Smooth muscle cell (in vitro differentiated cells): Measurements from ENCODE around the gene CRHR2. TPM values are rescaled to one million over a fixed set of nuclear protein-coding genes. Genes with fewer than 3 reads are reported as not detected.

Experiments used
- DNase-seq: peaks from one replicate; lab custom pipeline; 2025; ENCODE audit not compliant: unreplicated experiment; lab: John Stamatoyannopoulos, UW
- H2AFZ ChIP-seq: fragments of 200-600 bp; sonication (generic); 2 replicates; pipeline ENCODE4 v1.6.0; 2016; ENCODE audit warnings: antibody characterized with exemption, low read depth, mild to moderate bottlenecking
- H3F3A ChIP-seq: fragments of 200-600 bp; sonication (generic); 2 replicates; pipeline ENCODE4 v1.6.0; 2017; ENCODE audit warnings: antibody characterized with exemption, low read depth
- H3K27ac ChIP-seq: fragments of 200-600 bp; sonication (generic); 2 replicates; pipeline ENCODE4 v1.5.1; 2016; ENCODE audit warnings: low read depth, mild to moderate bottlenecking
- H3K27me3 ChIP-seq: fragments of 200-600 bp; sonication (generic); 2 replicates; pipeline ENCODE4 v1.6.1; 2016; ENCODE audit warnings: low read depth, mild to moderate bottlenecking
- H3K36me3 ChIP-seq: fragments of 200-600 bp; sonication (generic); 2 replicates; pipeline ENCODE4 v1.5.1; 2016; ENCODE audit warnings: low read depth
- H3K4me1 ChIP-seq: fragments of 200-600 bp; sonication (generic); 2 replicates; pipeline ENCODE4 v1.5.1; 2016; ENCODE audit warnings: low read depth
- H3K4me2 ChIP-seq: fragments of 200-600 bp; sonication (generic); 2 replicates; pipeline ENCODE4 v1.6.0; 2016; ENCODE audit warnings: mild to moderate bottlenecking
- H3K4me3 ChIP-seq: fragments of 200-600 bp; sonication (generic); 2 replicates; pipeline ENCODE4 v1.5.1; 2016; ENCODE audit warnings: mild to moderate bottlenecking
- H3K79me2 ChIP-seq: fragments of 200-600 bp; sonication (generic); 2 replicates; pipeline ENCODE4 v1.6.0; 2016; ENCODE audit warnings: low read depth, mild to moderate bottlenecking
- H3K9ac ChIP-seq: fragments of 200-600 bp; sonication (generic); 2 replicates; pipeline ENCODE4 v1.6.0; 2016; ENCODE audit warnings: low read depth
- H3K9me3 ChIP-seq: fragments of 200-600 bp; sonication (generic); replicated peaks from 2 replicates; pipeline ENCODE4 v1.5.1; 2016; ENCODE audit warnings: low read depth
- H4K20me1 ChIP-seq: fragments of 200-600 bp; sonication (generic); 2 replicates; pipeline ENCODE4 v1.6.0; 2016; ENCODE audit warnings: low read depth
- WGBS: methylation state at CpG from one replicate; pipeline ENCODE4 v1.1.7; 2016; ENCODE audit warnings: low lambda C conversion rate; 5-methylcytosine and 5-hydroxymethylcytosine counted together
- polyA plus RNA-seq: library from polyadenylated mRNA; unstranded; fragments of >200 nt; fragmentation: Nextera tagmentation; extraction: Ambion mirVana; gene quantifications from 2 replicates; pipeline ENCODE4 v1.2.1, GENCODE V29; 2016
- total RNA-seq: library from RNA; depleted of rRNA; stranded (reverse); fragments of >200 nt; gene quantifications from 2 replicates; pipeline ENCODE4 v1.2.3, GENCODE V29; 2014
- TF ChIP-seq, protein P1 (sequence below): fragments of 200-600 bp; sonication (generic); IDR thresholded peaks from 2 replicates; pipeline ENCODE4 v1.5.1; 2017; ENCODE audit warnings: borderline replicate concordance, mild to moderate bottlenecking, antibody characterized with exemption; ENCODE audit not compliant: insufficient read depth, poor library complexity, severe bottlenecking

The CRHR2 gene
- total and polyA plus RNA-seq, 2 experiments from 2014 or later = 0.16 TPM; not detected in 1

DNA sequence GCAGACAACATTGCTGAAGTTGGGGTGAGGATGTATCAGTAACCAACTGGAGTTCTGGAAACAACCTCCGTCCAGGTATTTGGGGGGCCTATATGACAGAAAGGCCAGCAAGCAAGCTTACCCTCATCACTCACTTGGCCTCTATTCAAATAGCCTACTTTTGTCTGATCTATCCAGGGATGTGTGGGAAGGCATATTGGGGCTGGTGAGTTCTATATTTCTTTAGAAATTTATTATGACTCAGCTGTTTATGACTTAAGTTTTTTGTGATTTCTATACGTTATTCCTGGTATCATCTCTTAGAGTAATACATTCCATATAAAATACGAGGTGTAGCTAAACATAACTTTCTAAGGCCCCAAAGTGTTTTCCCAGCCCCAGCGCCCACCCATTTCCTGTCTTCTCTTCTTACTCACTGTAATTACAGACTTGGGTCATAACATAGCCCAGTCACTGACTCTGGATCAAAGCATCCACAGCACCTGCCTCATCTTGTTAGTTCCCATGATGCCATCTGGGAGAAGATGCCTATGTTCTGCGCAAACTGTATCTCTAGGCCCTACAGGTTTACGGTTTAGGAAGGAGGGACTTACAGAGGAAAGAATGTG lies 69.5 kb downstream of the CRHR2 start:
- Histone ChIP-seq H3K4me3 (no peak overlapping the region), H4K20me1 (peaks cover 98% of the 10 kb centered on the region), H3K4me2 (no peak overlapping the region), H3K9ac (no peak overlapping the region), H3K79me2 (peaks cover 95% of the 10 kb centered on the region), H3K27ac (peak overlapping the region; percentile 67), H2AFZ (no peak overlapping the region), H3K4me1 (no peaks in the 10 kb centered on the region), H3K36me3 (peaks cover 50% of the 10 kb centered on the region), H3K27me3 (no peaks in the 10 kb centered on the region), H3F3A (peaks cover 34% of the 10 kb centered on the region), H3K9me3 (no peaks in the 10 kb centered on the region)
- TF ChIP-seq, protein P1, sequence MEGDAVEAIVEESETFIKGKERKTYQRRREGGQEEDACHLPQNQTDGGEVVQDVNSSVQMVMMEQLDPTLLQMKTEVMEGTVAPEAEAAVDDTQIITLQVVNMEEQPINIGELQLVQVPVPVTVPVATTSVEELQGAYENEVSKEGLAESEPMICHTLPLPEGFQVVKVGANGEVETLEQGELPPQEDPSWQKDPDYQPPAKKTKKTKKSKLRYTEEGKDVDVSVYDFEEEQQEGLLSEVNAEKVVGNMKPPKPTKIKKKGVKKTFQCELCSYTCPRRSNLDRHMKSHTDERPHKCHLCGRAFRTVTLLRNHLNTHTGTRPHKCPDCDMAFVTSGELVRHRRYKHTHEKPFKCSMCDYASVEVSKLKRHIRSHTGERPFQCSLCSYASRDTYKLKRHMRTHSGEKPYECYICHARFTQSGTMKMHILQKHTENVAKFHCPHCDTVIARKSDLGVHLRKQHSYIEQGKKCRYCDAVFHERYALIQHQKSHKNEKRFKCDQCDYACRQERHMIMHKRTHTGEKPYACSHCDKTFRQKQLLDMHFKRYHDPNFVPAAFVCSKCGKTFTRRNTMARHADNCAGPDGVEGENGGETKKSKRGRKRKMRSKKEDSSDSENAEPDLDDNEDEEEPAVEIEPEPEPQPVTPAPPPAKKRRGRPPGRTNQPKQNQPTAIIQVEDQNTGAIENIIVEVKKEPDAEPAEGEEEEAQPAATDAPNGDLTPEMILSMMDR = no peak
- no peak for DNase-seq
- WGBS = 84% methylated on average over 6 of the region's 6 CpGs

DNA sequence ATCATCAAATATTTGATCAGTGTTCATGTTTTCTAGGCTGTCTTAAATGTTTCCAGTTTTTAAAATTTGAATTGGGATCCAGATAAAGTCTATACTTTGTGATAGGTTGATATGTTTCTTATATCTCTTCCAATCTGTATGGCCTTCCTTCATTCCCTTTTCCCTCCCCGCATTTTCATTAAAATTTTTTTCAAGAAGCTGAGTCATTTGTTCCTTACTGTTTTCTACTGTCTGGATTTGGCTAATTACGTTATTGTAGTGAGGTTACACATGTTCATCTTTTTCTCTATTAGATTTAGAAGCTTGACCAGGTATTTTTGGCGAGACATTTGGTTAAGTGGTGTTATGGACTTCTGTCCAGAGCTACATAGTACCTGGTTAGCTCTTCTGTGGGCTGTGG lies 76.4 kb downstream of the CRHR2 start:
- WGBS = 89% methylated on average over 3 of the region's 3 CpGs
- TF ChIP-seq, protein P1 = no peak
- H3K79me2 ChIP-seq = peaks cover 100% of the 10 kb centered on the region
- H3K9ac ChIP-seq = no peak overlapping the region
- peak overlapping the region; percentile 21 for H3K27ac ChIP-seq
- H3K36me3 ChIP-seq = peaks cover 62% of the 10 kb centered on the region
- H3K27me3 ChIP-seq = no peaks in the 10 kb centered on the region
- no peak overlapping the region for H3K4me3 ChIP-seq
- DNase-seq = no peak
- peaks cover 97% of the 10 kb centered on the region for H4K20me1 ChIP-seq
- H3K9me3 ChIP-seq = no peaks in the 10 kb centered on the region
- peaks cover 25% of the 10 kb centered on the region for H3F3A ChIP-seq
- no peak overlapping the region for H3K4me2 ChIP-seq
- H3K4me1 ChIP-seq = no peaks in the 10 kb centered on the region
- no peak overlapping the region for H2AFZ ChIP-seq

DNA sequence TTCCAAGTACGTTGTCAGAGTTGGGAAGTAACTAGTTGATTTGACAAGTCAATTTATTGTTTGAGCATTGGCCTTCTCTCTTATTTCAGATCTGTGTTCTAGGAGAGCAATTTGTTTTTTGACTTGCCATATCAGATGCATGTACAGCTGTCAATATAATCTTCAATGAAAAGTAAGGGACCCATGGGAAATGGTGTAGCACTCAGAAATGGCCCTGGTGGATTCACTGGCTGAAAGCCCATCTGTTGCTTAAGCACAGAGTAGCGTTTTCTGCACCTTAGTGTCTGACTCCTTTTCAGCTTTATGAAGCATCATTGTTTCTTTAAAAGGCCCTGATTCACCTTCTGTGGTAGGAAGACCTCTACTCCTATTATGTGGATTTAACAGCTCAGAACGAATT lies 77.4 kb downstream of the CRHR2 start:
- Histone ChIP-seq H3K4me2 (no peak overlapping the region), H2AFZ (no peak overlapping the region), H3K9ac (no peak overlapping the region), H3K27ac (peak overlapping the region; percentile 21), H3K79me2 (peaks cover 100% of the 10 kb centered on the region), H3K4me3 (no peak overlapping the region), H3K27me3 (no peaks in the 10 kb centered on the region), H3K4me1 (no peaks in the 10 kb centered on the region), H3K9me3 (no peaks in the 10 kb centered on the region), H3F3A (peaks cover 17% of the 10 kb centered on the region), H3K36me3 (peaks cover 67% of the 10 kb centered on the region), H4K20me1 (peaks cover 97% of the 10 kb centered on the region)
- TF ChIP-seq, protein P1 = no peak
- DNase-seq = no peak
- 97% methylated on average over 3 of the region's 3 CpGs for WGBS

Other genes with a start within 250 kb of the CRHR2 start
- 10.5 and 13.4 TPM in 2 replicates for gene NOD1, start 203.7 kb downstream of the CRHR2 start, total RNA-seq
- gene NOD1, start 203.7 kb downstream of the CRHR2 start, polyA plus RNA-seq = 8.6 and 9.7 TPM in 2 replicates
- gene GGCT, start 177.6 kb downstream of the CRHR2 start, total RNA-seq = 41.4 and 53.1 TPM in 2 replicates
- 36.9 and 39.3 TPM in 2 replicates for gene GGCT, start 177.6 kb downstream of the CRHR2 start, polyA plus RNA-seq
- 240 and 299 TPM in 2 replicates for gene GARS1, start 87.6 kb downstream of the CRHR2 start, total RNA-seq
- 222 and 233 TPM in 2 replicates for gene GARS1, start 87.6 kb downstream of the CRHR2 start, polyA plus RNA-seq
- gene INMT, start 69.7 kb upstream of the CRHR2 start, total RNA-seq = 1.2 and 4.0 TPM in 2 replicates
- 2.3 and 2.4 TPM in 2 replicates for gene INMT, start 69.7 kb upstream of the CRHR2 start, polyA plus RNA-seq
- 5.3 and 7.3 TPM in 2 replicates for gene MINDY4, start 89.0 kb upstream of the CRHR2 start, total RNA-seq
- gene MINDY4, start 89.0 kb upstream of the CRHR2 start, polyA plus RNA-seq = 4.9 and 6.0 TPM in 2 replicates
- 2,330 and 2,442 TPM in 2 replicates for gene AQP1, start 229.4 kb upstream of the CRHR2 start, total RNA-seq
- gene AQP1, start 229.4 kb upstream of the CRHR2 start, polyA plus RNA-seq = 2,039 and 2,747 TPM in 2 replicates